Measurements from ENCODE around the gene COL13A1. TPM values are rescaled to one million over a fixed set of nuclear protein-coding genes. Genes with fewer than 3 reads are reported as not detected.

The COL13A1 gene
- total and polyA plus RNA-seq, 2 donors from 2014 or later: 4.0 to 5.2 TPM

DNA sequence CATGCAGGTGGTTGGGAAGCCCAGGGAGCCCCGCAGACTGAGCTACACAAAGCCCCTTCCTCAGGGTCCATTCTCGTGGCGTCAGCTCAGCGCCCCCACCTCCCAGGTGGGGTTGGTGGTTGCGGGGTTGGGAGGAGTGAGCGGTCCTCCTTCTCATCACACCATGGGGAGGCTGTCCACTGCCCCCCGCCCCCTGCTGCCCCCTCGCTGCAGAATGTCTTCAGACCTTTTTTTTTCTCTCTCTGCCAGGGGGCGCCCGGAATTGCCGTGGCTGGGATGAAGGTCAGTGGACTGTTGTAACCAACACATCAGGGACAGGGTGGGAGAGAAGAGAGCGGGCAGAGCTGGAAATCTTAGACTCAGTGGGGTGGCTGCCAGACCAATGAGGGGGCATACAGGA lies 116.3 kb downstream of the COL13A1 start:
- FAIRE-seq: no peak
- Histone ChIP-seq H3K4me1 (ENCODE audit: control insufficient read depth in 2 of 3, insufficient read depth in 2 of 3, low read depth in 1 of 3, low read length in 3 of 3) (peaks cover 0 to 2% (median 0%) of the 10 kb centered on the region in 3 donors), H3K9ac (ENCODE audit: low read length in 3 of 3) (no peak overlapping the region), H3K9me3 (ENCODE audit: control insufficient read depth in 2 of 3, insufficient read depth in 1 of 3, low read length in 3 of 3) (no peaks in the 10 kb centered on the region), H3K4me3 (ENCODE audit: low read length in 3 of 3) (no peak overlapping the region), H3K36me3 (ENCODE audit: control insufficient read depth in 2 of 3, insufficient read depth in 3 of 3, low read length in 3 of 3) (no peaks in the 10 kb centered on the region), H3K27ac (ENCODE audit: low read depth in 2 of 2, low read length in 2 of 2) (no peak overlapping the region), H3K27me3 (ENCODE audit: control insufficient read depth, insufficient read depth, low read length) (no peaks in the 10 kb centered on the region)
- intact Hi-C loops (cut with DNase I): no loop called here
- TF ChIP-seq, protein P1, sequence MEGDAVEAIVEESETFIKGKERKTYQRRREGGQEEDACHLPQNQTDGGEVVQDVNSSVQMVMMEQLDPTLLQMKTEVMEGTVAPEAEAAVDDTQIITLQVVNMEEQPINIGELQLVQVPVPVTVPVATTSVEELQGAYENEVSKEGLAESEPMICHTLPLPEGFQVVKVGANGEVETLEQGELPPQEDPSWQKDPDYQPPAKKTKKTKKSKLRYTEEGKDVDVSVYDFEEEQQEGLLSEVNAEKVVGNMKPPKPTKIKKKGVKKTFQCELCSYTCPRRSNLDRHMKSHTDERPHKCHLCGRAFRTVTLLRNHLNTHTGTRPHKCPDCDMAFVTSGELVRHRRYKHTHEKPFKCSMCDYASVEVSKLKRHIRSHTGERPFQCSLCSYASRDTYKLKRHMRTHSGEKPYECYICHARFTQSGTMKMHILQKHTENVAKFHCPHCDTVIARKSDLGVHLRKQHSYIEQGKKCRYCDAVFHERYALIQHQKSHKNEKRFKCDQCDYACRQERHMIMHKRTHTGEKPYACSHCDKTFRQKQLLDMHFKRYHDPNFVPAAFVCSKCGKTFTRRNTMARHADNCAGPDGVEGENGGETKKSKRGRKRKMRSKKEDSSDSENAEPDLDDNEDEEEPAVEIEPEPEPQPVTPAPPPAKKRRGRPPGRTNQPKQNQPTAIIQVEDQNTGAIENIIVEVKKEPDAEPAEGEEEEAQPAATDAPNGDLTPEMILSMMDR (IDR thresholded peaks at IDR 0.05; ENCODE audit: borderline replicate concordance, extremely low read depth, insufficient read depth): no peak
- no peak for DNase-seq

DNA sequence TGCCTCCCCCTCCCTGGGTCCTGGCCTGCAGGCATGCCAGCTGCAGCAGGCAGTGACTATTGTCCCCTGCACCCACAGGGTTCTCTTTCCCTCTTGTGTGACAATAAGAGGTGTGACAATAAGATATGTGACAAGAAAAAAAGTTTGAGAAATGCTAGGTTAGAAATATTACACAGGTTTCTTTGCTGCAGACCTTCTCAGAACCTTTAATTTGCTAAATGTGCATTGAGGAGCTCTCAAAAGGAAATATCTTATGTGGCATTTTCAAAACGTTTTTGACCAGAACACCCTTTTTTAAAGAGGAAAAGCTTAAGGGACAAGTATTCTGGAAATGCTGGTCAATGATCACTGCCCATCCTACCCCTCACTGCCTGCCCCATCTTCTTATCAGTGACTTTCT lies 117.5 kb downstream of the COL13A1 start:
- Histone ChIP-seq H3K4me1 (ENCODE audit: control insufficient read depth in 2 of 3, insufficient read depth in 2 of 3, low read depth in 1 of 3, low read length in 3 of 3) (peaks cover 0 to 2% (median 0%) of the 10 kb centered on the region in 3 donors), H3K9me3 (ENCODE audit: control insufficient read depth in 2 of 3, insufficient read depth in 1 of 3, low read length in 3 of 3) (no peaks in the 10 kb centered on the region), H3K27ac (ENCODE audit: low read depth in 2 of 2, low read length in 2 of 2) (no peak overlapping the region), H3K36me3 (ENCODE audit: control insufficient read depth in 2 of 3, insufficient read depth in 3 of 3, low read length in 3 of 3) (no peaks in the 10 kb centered on the region), H3K9ac (ENCODE audit: low read length in 3 of 3) (no peak overlapping the region), H3K27me3 (ENCODE audit: control insufficient read depth, insufficient read depth, low read length) (no peaks in the 10 kb centered on the region), H3K4me3 (ENCODE audit: low read length in 3 of 3) (no peak overlapping the region)
- TF ChIP-seq, protein P1 (IDR thresholded peaks at IDR 0.05; ENCODE audit: borderline replicate concordance, extremely low read depth, insufficient read depth): no peak
- intact Hi-C loops (cut with DNase I): no loop called here
- DNase-seq: no peak
- no peak for FAIRE-seq

GRCh38 chr10:69925111-69925510 lies 123.4 kb downstream of the COL13A1 start:
- no peak for FAIRE-seq
- Histone ChIP-seq H3K4me3 (ENCODE audit: low read length in 3 of 3) (no peak overlapping the region), H3K27me3 (ENCODE audit: control insufficient read depth, insufficient read depth, low read length) (no peaks in the 10 kb centered on the region), H3K9me3 (ENCODE audit: control insufficient read depth in 2 of 3, insufficient read depth in 1 of 3, low read length in 3 of 3) (no peaks in the 10 kb centered on the region), H3K4me1 (ENCODE audit: control insufficient read depth in 2 of 3, insufficient read depth in 2 of 3, low read depth in 1 of 3, low read length in 3 of 3) (no peaks in the 10 kb centered on the region), H3K9ac (ENCODE audit: low read length in 3 of 3) (no peak overlapping the region), H3K27ac (ENCODE audit: low read depth in 2 of 2, low read length in 2 of 2) (no peak overlapping the region), H3K36me3 (ENCODE audit: control insufficient read depth in 2 of 3, insufficient read depth in 3 of 3, low read length in 3 of 3) (no peaks in the 10 kb centered on the region)
- intact Hi-C loops (cut with DNase I): no loop called here
- TF ChIP-seq, protein P1 (IDR thresholded peaks at IDR 0.05; ENCODE audit: borderline replicate concordance, extremely low read depth, insufficient read depth): no peak
- DNase-seq: no peak

- FAIRE-seq (no peak), DNase-seq (no peak)
- H3K27ac ChIP-seq (ENCODE audit: low read depth in 2 of 2, low read length in 2 of 2): no peak overlapping the region
- TF ChIP-seq, protein P1 (IDR thresholded peaks at IDR 0.05; ENCODE audit: borderline replicate concordance, extremely low read depth, insufficient read depth): no peak
- H3K27me3 ChIP-seq (ENCODE audit: control insufficient read depth, insufficient read depth, low read length): no peaks in the 10 kb centered on the region
- H3K4me1 ChIP-seq (ENCODE audit: control insufficient read depth in 2 of 3, insufficient read depth in 2 of 3, low read depth in 1 of 3, low read length in 3 of 3): no peaks in the 10 kb centered on the region
- H3K36me3 ChIP-seq (ENCODE audit: control insufficient read depth in 2 of 3, insufficient read depth in 3 of 3, low read length in 3 of 3): no peaks in the 10 kb centered on the region
- H3K9ac ChIP-seq (ENCODE audit: low read length in 3 of 3): no peak overlapping the region
- intact Hi-C loops (cut with DNase I): no loop called here
- H3K4me3 ChIP-seq (ENCODE audit: low read length in 3 of 3): no peak overlapping the region
- H3K9me3 ChIP-seq (ENCODE audit: control insufficient read depth in 2 of 3, insufficient read depth in 1 of 3, low read length in 3 of 3): no peaks in the 10 kb centered on the region
Observed at GRCh38 chr10:69928339-69928738, 126.6 kb downstream of the COL13A1 start.

All from kidney (tissue), 14 donors.